Posterior cingulate gyrus (tissue), 11 donors: Measurements from ENCODE around the gene KIF5A.
"Not testable (repeated sequence)": the region's sequence is repeated elsewhere in the genome, so short reads cannot be mapped to it uniquely, and the experiment has no call there.

Experiments used
- DNase-seq, 10 donors: peaks; one replicate each; pipeline versions ENCODE4 v3.0.0 to v3.0.0-alpha.2; 2020 to 2021; ENCODE audit warnings: mixed read lengths in 3 of 10
- intact Hi-C: fragments of 100-400 bp; cut with DNase I; formaldehyde crosslinking; loops from one replicate; pipeline ENCODE4 v1.15.1; 2023

The KIF5A gene

GRCh38 chr12:57550641-57551549 is 1.1 kb downstream of the KIF5A start:
- intact Hi-C loops: no loop called here
- no peak for DNase-seq

DNA sequence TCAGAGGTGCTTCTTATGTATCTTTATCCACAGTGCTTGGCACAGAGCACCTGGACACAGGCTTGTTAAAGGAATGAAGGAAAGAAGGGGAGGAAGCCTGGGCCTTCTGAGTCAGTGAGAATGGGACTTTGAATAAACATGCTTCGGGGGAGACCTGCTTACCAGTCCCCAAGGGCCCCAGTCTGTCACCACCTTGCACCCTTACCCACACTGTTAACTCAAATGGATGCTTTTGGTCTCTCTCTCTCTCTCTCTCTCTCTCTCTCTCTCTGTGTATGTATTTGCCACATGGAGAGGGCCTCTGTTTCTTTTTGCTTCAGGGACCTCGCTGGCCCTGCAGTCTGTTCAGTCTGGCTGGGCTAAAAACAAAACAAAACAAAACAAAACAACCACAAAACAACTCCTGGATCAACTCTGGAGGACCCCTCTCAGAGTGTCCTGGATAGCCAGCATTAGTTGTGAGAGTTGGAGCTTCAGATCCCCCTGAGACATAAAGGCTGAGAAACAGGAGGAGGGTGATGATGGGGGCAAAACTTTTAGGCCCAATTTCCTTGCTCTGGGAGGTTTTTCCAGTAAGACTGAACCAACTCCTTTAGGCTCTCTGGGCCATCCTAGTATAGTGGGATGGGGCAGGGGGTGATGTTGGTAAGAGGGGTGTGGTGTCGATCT is 1.9 kb downstream of the KIF5A start:
- DNase-seq: no peak
- intact Hi-C loops: no loop called here

GRCh38 chr12:57552306-57552651 is 2.4 kb downstream of the KIF5A start:
- no peak for DNase-seq
- intact Hi-C loops: no loop called here

GRCh38 chr12:57552835-57553313 is 3.0 kb downstream of the KIF5A start:
- intact Hi-C loops: no loop called here

DNA sequence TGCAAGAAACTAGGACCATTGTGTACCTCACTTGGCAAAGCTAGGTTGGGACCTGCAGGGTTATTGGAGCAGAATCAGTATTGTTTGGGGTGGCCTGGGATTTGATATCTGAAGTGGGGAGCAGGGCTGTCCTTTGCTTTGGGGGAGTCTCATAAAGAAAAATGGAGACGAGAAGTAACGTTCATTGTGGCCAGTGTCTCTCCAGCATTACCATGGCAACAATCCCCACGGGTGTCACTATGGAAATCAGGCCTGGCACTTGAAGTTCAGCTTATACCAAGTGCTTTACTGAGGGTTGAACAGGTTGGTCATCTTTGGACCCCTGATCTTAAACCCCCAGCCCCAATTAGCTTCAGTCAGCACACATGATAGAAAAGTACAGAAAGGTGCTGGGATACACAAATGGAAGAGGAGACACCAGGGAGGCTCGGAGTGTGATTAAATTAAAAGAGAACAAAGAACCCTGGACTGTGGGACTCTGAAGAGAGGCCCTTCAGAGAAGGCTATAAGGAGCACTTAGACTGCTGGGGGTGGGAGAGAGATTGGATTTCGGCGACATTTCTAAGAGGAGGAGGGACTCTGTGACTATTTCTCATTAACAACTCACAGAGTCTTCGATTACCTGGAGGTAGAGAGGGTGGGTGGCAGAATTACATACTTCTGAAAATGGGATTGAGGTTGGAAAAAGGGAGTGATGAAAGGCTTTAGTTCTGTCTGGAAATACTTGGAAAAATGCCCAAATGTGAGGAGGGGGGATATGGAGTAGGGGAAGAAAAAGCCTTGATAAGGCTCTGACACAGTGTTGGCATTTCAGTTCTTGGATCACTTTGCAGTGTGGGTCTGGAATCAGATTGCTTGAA is 3.7 kb downstream of the KIF5A start:
- DNase-seq: no peak
- intact Hi-C loops: no loop called here

More at GRCh38 chr12:57552835-57553313, 3.0 kb downstream of the KIF5A start:
- DNase-seq: no peak

DNA sequence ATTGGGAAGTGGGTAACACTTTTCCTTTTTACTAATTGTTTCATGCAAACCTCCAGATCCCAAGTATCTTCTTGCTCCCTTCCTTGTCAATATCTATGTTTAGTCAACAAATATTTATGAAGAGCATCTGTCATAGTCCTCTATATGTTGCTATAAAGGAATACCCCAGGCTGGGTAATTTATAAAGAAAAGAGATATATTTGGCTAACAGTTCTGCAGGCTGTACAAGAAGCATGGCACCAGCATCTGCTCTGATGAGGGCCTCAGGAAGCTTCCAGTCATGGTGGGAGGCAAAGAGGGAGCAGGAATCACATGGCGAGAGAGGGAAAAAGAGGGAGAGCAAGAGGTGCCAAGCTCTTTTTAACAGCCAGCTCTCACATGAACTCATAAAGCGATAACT is 4.6 kb downstream of the KIF5A start:
- intact Hi-C loops: no loop called here
- DNase-seq: no peak

- no peak for DNase-seq
- intact Hi-C loops: no loop called here
Observed at GRCh38 chr12:57554897-57555296, 5.1 kb downstream of the KIF5A start.

- no peak for DNase-seq
- intact Hi-C loops: no loop called here
Observed at GRCh38 chr12:57558864-57559263, 9.0 kb downstream of the KIF5A start.

DNA sequence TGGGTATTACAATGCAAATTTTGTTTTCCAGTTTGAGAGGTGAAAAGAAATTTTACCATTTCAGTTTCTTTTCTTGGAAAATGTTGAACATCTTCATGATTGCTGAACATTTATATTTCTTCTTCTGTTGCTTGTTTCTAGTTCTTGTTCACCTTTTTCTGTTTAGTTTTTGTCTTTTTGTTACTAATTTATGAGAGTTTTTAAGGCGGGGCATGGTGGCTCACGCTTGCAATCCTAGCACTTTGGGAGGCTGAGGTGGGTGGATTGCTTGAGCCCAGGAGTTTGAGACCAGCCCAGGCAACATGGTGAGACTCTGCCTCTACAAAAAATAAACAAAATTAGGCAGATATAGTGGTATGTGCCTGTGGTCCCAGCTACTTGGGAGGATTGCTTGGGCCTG is 10.7 kb downstream of the KIF5A start:
- intact Hi-C loops: no loop called here
- DNase-seq: no peak

GRCh38 chr12:57561117-57561516 is 11.3 kb downstream of the KIF5A start:
- intact Hi-C loops, DNase-seq: not testable (repeated sequence)

GRCh38 chr12:57563358-57563757 is 13.5 kb downstream of the KIF5A start:
- no peak for DNase-seq
- intact Hi-C loops: no loop called here

DNA sequence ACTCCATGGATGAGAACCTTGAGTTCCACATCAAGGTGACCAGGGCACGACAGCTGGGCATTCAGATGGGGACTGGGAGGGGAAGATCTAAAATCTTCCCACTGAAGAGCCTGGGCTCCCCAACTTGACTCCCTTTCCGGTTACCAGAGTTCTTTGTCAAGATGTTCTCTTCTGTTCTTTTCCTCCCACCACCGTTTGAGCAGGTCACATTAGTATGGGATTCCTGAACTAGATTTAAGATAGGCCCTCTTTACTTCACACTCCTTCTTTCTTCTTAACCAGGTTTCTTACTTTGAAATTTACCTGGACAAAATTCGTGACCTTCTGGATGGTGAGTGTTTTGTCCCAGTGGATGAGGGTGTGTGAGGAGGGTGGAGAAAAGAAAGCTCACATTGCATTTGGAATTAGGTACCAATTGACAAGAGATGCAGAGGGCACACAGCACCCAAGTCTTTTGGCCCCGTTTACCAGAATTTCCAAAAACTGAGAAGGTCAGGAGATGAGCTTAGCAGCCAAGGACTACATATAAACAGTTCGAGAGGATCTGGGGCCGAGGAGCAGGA is 14.4 kb downstream of the KIF5A start:
- DNase-seq: no peak
- intact Hi-C loops: no loop called here

- no peak for DNase-seq
- intact Hi-C loops: no loop called here
Observed at GRCh38 chr12:57568838-57569237, 19.0 kb downstream of the KIF5A start.

GRCh38 chr12:57569858-57570257 is 20.0 kb downstream of the KIF5A start:
- intact Hi-C loops: no loop called here
- no peak for DNase-seq

DNA sequence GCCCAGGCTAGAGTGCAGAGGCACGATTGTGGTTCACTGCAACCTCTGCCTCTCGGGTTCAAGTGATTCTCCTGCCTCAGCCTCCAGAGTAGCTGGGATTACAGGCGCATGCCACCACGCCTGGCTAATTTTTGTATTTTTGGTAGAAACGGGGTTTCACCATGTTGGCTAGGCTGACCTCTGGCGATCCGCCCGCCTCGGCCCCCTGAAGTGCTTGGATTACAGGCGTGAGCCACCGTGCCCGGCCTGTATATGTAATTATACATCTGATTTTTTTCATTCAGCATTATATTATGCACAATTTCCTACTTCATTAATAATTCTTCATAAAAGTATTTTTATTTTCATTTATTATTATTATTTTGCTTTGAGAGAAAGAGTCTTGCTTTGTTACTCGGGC is 20.6 kb downstream of the KIF5A start:
- intact Hi-C loops: not testable (repeated sequence)

GRCh38 chr12:57571926-57572762 is 22.3 kb downstream of the KIF5A start:
- intact Hi-C loops: no loop called here
- DNase-seq: no peak

More for the DNA sequence above, 20.6 kb downstream of the KIF5A start:
- DNase-seq: not testable (repeated sequence)

- no peak for DNase-seq
- intact Hi-C loops: no loop called here
Observed at GRCh38 chr12:57574795-57575194, 25.0 kb downstream of the KIF5A start.

DNA sequence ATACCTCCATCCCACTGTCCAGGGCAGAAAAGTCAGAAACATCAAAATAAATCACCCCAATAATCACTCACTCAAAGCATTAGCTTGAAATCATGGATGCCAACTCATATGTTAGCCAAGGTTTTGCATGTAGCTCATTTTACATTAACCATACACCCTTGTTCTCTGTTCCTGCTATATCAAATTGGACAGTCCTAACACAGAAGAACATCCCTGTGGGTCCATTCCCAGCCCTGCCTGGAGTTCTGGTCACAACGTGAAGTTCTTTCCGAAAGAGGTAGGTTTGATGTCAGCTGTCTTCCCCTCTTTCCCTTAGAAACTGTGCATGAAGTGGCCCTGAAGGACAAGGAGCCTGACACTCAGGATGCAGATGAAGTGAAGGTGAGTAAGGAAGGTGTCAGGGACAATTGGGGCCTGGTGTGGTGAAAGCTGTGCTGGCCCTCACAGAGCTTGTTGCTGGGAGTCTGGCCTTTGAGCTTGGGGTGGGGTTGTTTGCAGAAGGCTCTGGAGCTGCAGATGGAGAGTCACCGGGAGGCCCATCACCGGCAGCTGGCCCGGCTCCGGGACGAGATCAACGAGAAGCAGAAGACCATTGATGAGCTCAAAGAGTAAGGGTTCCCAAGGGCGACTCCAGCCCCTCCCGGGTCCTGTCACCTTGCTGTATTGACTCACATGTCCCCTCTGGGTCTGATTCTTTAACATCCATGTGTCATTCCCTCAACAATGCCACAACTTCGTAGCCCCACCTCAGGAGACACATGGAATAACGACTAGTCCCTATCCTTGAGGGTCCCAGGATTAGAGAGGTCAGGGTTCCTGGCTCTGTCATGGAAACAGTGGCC is 26.1 kb downstream of the KIF5A start:
- intact Hi-C loops: no loop called here
- DNase-seq: no peak
